Neural cell (in vitro differentiated cells): Measurements from ENCODE around the gene RANBP10. TPM values are rescaled to one million over a fixed set of nuclear protein-coding genes. Genes with fewer than 3 reads are reported as not detected.

ENCODE experiments used
- H2AFZ ChIP-seq: fragments of 200-600, 300-800 bp; sonication (generic), shearing (Covaris generic); 2 replicates; pipeline ENCODE4 v1.6.0; 2014; ENCODE audit warnings: low read depth, mild to moderate bottlenecking, antibody characterized with exemption, low read length, moderate library complexity
- H3F3A ChIP-seq: fragments of 200-600 bp; shearing (Covaris generic); 2 replicates; pipeline ENCODE4 v1.6.1; 2016; ENCODE audit warnings: mild to moderate bottlenecking, moderate library complexity, mixed read lengths, antibody characterized with exemption, low read length; ENCODE audit not compliant: insufficient read depth, poor library complexity, severe bottlenecking
- H3K27ac ChIP-seq: fragments of 200-600, 300-800 bp; sonication (generic), shearing (Covaris generic); 2 replicates; pipeline ENCODE4 v1.5.1; 2014; ENCODE audit warnings: mild to moderate bottlenecking, low read length, moderate library complexity
- H3K27me3 ChIP-seq: fragments of 300-800, 200-600 bp; sonication (generic), shearing (Covaris generic); 2 replicates; pipeline ENCODE4 v1.6.0; 2014; ENCODE audit warnings: mild to moderate bottlenecking, low read depth, low read length, moderate library complexity; ENCODE audit not compliant: insufficient read depth
- H3K36me3 ChIP-seq: fragments of 300-800, 200-600 bp; sonication (generic), shearing (Covaris generic); 2 replicates; pipeline ENCODE4 v1.5.1; 2014; ENCODE audit warnings: mild to moderate bottlenecking, antibody characterized with exemption, low read length, moderate library complexity; ENCODE audit not compliant: insufficient read depth
- H3K4me2 ChIP-seq: fragments of 300-800, 200-600 bp; sonication (generic), shearing (Covaris generic); 2 replicates; pipeline ENCODE4 v1.6.0; 2014; ENCODE audit warnings: mild to moderate bottlenecking, low read length
- H3K4me3 ChIP-seq: fragments of 300-800, 200-600 bp; sonication (generic), shearing (Covaris generic); 2 replicates; pipeline ENCODE4 v1.5.1; 2014; ENCODE audit warnings: mild to moderate bottlenecking, low read length, moderate library complexity
- H3K79me2 ChIP-seq: fragments of 200-600 bp; shearing (Covaris generic); replicated peaks from 2 replicates; pipeline ENCODE4 v1.6.0; 2014; ENCODE audit warnings: mild to moderate bottlenecking, low read length, moderate library complexity; ENCODE audit not compliant: insufficient read depth
- H3K9ac ChIP-seq: fragments of 300-800, 200-600 bp; sonication (generic), shearing (Covaris generic); 2 replicates; pipeline ENCODE4 v1.6.1; 2016; ENCODE audit warnings: mild to moderate bottlenecking, low read length, mixed read lengths
- H3K9me2 ChIP-seq: fragments of 200-600 bp; shearing (Covaris generic); 2 replicates; pipeline ENCODE4 v1.6.1; 2016; ENCODE audit warnings: mild to moderate bottlenecking, low read length, mixed read lengths; ENCODE audit not compliant: insufficient read depth
- H3K9me3 ChIP-seq: fragments of 200-600, 300-800 bp; sonication (generic), shearing (Covaris generic); 2 replicates; pipeline ENCODE4 v1.6.1; 2016; ENCODE audit warnings: mild to moderate bottlenecking, mixed run types, low read length, moderate library complexity, mixed read lengths
- H4K20me1 ChIP-seq: fragments of 200-600 bp; shearing (Covaris generic); 2 replicates; pipeline ENCODE4 v1.6.1; 2016; ENCODE audit warnings: mild to moderate bottlenecking, mixed run types; ENCODE audit not compliant: insufficient read depth
- CTCF ChIP-seq: fragments of 450-650 bp; IDR thresholded peaks from 2 replicates; pipeline ENCODE4 v1.5.1; 2014; ENCODE audit warnings: antibody characterized with exemption, mild to moderate bottlenecking, moderate library complexity; ENCODE audit not compliant: poor library complexity, severe bottlenecking
- EP300 ChIP-seq: fragments of 450-650 bp; conservative IDR thresholded peaks from 2 replicates; pipeline ENCODE4 v1.6.1; 2014; ENCODE audit warnings: antibody characterized with exemption, mild to moderate bottlenecking, moderate library complexity; ENCODE audit not compliant: poor library complexity, severe bottlenecking
- EZH2 ChIP-seq: fragments of 200-600, 300-800 bp; shearing (Covaris generic), sonication (generic); IDR thresholded peaks from 2 replicates; pipeline ENCODE4 v1.6.1; 2014; ENCODE audit warnings: antibody characterized with exemption, low read length, borderline replicate concordance, mild to moderate bottlenecking; ENCODE audit not compliant: insufficient read depth, poor library complexity, severe bottlenecking
- MXI1 ChIP-seq: fragments of 450-650 bp; conservative IDR thresholded peaks from 2 replicates; pipeline ENCODE4 v1.6.1; 2014; ENCODE audit warnings: antibody characterized with exemption, mild to moderate bottlenecking; ENCODE audit not compliant: poor library complexity, severe bottlenecking
- POLR2AphosphoS5 ChIP-seq: IDR thresholded peaks from 2 replicates; pipeline ENCODE4 v1.6.1; 2012
- RAD21 ChIP-seq: fragments of 450-650 bp; conservative IDR thresholded peaks from 2 replicates; pipeline ENCODE4 v1.6.1; 2014; ENCODE audit warnings: antibody characterized with exemption, mild to moderate bottlenecking, moderate library complexity
- REST ChIP-seq: IDR thresholded peaks from 2 replicates; pipeline ENCODE4 v1.6.1; 2012; ENCODE audit warnings: borderline replicate concordance
- SMC3 ChIP-seq: fragments of 450-650 bp; conservative IDR thresholded peaks from 2 replicates; pipeline ENCODE4 v1.6.1; 2014; ENCODE audit warnings: antibody characterized with exemption, mild to moderate bottlenecking, moderate library complexity; ENCODE audit not compliant: poor library complexity
- TAF1 ChIP-seq: IDR thresholded peaks from 2 replicates; pipeline ENCODE4 v1.6.1; 2012; ENCODE audit warnings: low read depth
- polyA plus RNA-seq: library from polyadenylated mRNA; depleted of rRNA; stranded (reverse); fragments of >200 nt; gene quantifications from 2 replicates; pipeline ENCODE4 v1.2.3, GENCODE V29; 2014

The RANBP10 gene
- polyA plus RNA-seq, 1 donor from 2014 or later: 10.9 TPM

GRCh38 chr16:67844497-67844896, 38.1 kb upstream of the RANBP10 start:
- no peak for TF ChIP-seq REST
- TF ChIP-seq POLR2AphosphoS5: no peak
- TF ChIP-seq TAF1: no peak
- no peak for TF ChIP-seq SMC3
- TF ChIP-seq EP300: no peak
- H3K4me2 ChIP-seq: peak overlapping the region; percentile 79
- H2AFZ ChIP-seq: no peak overlapping the region
- H3K36me3 ChIP-seq: no peaks in the 10 kb centered on the region
- peak overlapping the region; percentile 97 for H3K4me3 ChIP-seq
- no peaks in the 10 kb centered on the region for H3K27me3 ChIP-seq
- no peaks in the 10 kb centered on the region for H3F3A ChIP-seq
- no peaks in the 10 kb centered on the region for H3K9me2 ChIP-seq
- no peaks in the 10 kb centered on the region for H3K9me3 ChIP-seq
- H3K9ac ChIP-seq: peak overlapping the region; percentile 96
- H3K79me2 ChIP-seq: peaks cover 46% of the 10 kb centered on the region
- no peaks in the 10 kb centered on the region for H4K20me1 ChIP-seq
- no peak overlapping the region for H3K27ac ChIP-seq

GRCh38 chr16:67843343-67843765, 37.0 kb upstream of the RANBP10 start:
- peak overlapping the region; percentile 97 for H3K27ac ChIP-seq

More at GRCh38 chr16:67843343-67843765, 37.0 kb upstream of the RANBP10 start:
- H3K36me3 ChIP-seq: no peaks in the 10 kb centered on the region
- peaks cover 40% of the 10 kb centered on the region for H3K79me2 ChIP-seq
- H3F3A ChIP-seq: no peaks in the 10 kb centered on the region
- TF ChIP-seq EZH2: no peak
- no peak for TF ChIP-seq CTCF
- peak; percentile 8 for TF ChIP-seq SMC3
- TF ChIP-seq TAF1: no peak
- TF ChIP-seq POLR2AphosphoS5: no peak
- no peak for TF ChIP-seq RAD21
- no peak for TF ChIP-seq EP300
- no peak for TF ChIP-seq REST
- TF ChIP-seq MXI1: peak; percentile 11
- H3K9me3 ChIP-seq: no peaks in the 10 kb centered on the region
- no peaks in the 10 kb centered on the region for H3K27me3 ChIP-seq
- peak overlapping the region; percentile 96 for H3K9ac ChIP-seq
- peak overlapping the region; percentile 79 for H3K4me2 ChIP-seq
- no peak overlapping the region for H2AFZ ChIP-seq
- no peaks in the 10 kb centered on the region for H3K9me2 ChIP-seq
- H3K4me3 ChIP-seq: peak overlapping the region; percentile 97
- H4K20me1 ChIP-seq: no peaks in the 10 kb centered on the region
